Neural progenitor cell (in vitro differentiated cells): ENCODE results near the gene TUBB4B. TPM values are rescaled to one million over a fixed set of nuclear protein-coding genes. Genes with fewer than 3 reads are reported as not detected.

Experiments used
- DNase-seq: peaks from one replicate; pipeline ENCODE4 v3.0.0-alpha.2; 2016; ENCODE audit warnings: low spot score
- H2AFZ ChIP-seq: fragments of 200-600 bp; sonication (generic); replicated peaks from 2 replicates; pipeline ENCODE4 v1.6.1; 2016; ENCODE audit warnings: antibody characterized with exemption
- H3F3A ChIP-seq: fragments of 200-600 bp; sonication (generic); 2 replicates; pipeline ENCODE4 v1.6.1; 2016; ENCODE audit warnings: antibody characterized with exemption, low read depth
- H3K27ac ChIP-seq: fragments of 200-600 bp; sonication (generic); 2 replicates; pipeline ENCODE4 v1.5.1; 2016; ENCODE audit warnings: mild to moderate bottlenecking
- H3K27me3 ChIP-seq: fragments of 200-600 bp; sonication (generic); 2 replicates; pipeline ENCODE4 v1.6.1; 2016; ENCODE audit warnings: mild to moderate bottlenecking, moderate library complexity
- H3K36me3 ChIP-seq: fragments of 200-600 bp; sonication (generic); 2 replicates; pipeline ENCODE4 v1.5.1; 2016
- H3K4me1 ChIP-seq: fragments of 200-600 bp; sonication (generic); 2 replicates; pipeline ENCODE4 v1.6.1; 2016; ENCODE audit warnings: mixed run types
- H3K4me2 ChIP-seq: fragments of 200-600 bp; sonication (generic); 2 replicates; pipeline ENCODE4 v1.6.1; 2016
- H3K4me3 ChIP-seq: fragments of 200-600 bp; sonication (generic); 2 replicates; pipeline ENCODE4 v1.5.1; 2016
- H3K79me2 ChIP-seq: fragments of 200-600 bp; sonication (generic); 2 replicates; pipeline ENCODE4 v1.6.1; 2016; ENCODE audit warnings: low read depth
- H3K9ac ChIP-seq: fragments of 200-600 bp; sonication (generic); 2 replicates; pipeline ENCODE4 v1.6.1; 2016
- H3K9me3 ChIP-seq: fragments of 200-600 bp; sonication (generic); 2 replicates; pipeline ENCODE4 v1.5.1; 2016; ENCODE audit warnings: low read depth
- H4K20me1 ChIP-seq: fragments of 200-600 bp; sonication (generic); 2 replicates; pipeline ENCODE4 v1.6.1; 2016; ENCODE audit warnings: low read depth
- H3K27ac Mint-ChIP-seq: 3 replicates; pipeline ENCODE4 v1.8.0; 2021; ENCODE audit warnings: mixed read lengths
- H3K27me3 Mint-ChIP-seq: 2 replicates; pipeline ENCODE4 v1.8.0; 2022; ENCODE audit warnings: low read depth, mild to moderate bottlenecking, inconsistent platforms, moderate library complexity, mixed read lengths; ENCODE audit not compliant: insufficient read depth
- H3K36me3 Mint-ChIP-seq: 3 replicates; pipeline ENCODE4 v1.8.0; 2021; ENCODE audit warnings: mixed read lengths
- H3K4me1 Mint-ChIP-seq: 3 replicates; pipeline ENCODE4 v1.8.0; 2021; ENCODE audit warnings: mixed read lengths
- H3K4me3 Mint-ChIP-seq: 3 replicates; pipeline ENCODE4 v1.8.0; 2021; ENCODE audit warnings: mild to moderate bottlenecking, moderate library complexity, mixed read lengths
- H3K9me3 Mint-ChIP-seq: 3 replicates; pipeline ENCODE4 v1.8.0; 2020; ENCODE audit warnings: mixed read lengths
- EZH2 ChIP-seq: fragments of 200-600 bp; sonication (generic); IDR thresholded peaks from 2 replicates; pipeline ENCODE4 v1.6.1; 2017; ENCODE audit warnings: antibody characterized with exemption, mild to moderate bottlenecking, moderate library complexity
- EZH2phosphoT487 ChIP-seq: fragments of 200-600 bp; sonication (generic); IDR thresholded peaks from 2 replicates; pipeline ENCODE4 v1.6.1; 2017; ENCODE audit warnings: antibody characterized with exemption
- total RNA-seq: library from RNA; depleted of rRNA; stranded (reverse); fragments of >200 nt; gene quantifications from 2 replicates; pipeline ENCODE4 v1.2.3, GENCODE V29; 2015; ENCODE audit warnings: low replicate concordance
- TF ChIP-seq, protein P1 (sequence below): fragments of 200-600 bp; sonication (generic); IDR thresholded peaks from 2 replicates; pipeline ENCODE4 v1.5.1; 2017; ENCODE audit warnings: antibody characterized with exemption, mild to moderate bottlenecking

Gene TUBB4B
- total RNA-seq, 1 donor from 2014 or later: 183 TPM

GRCh38 chr9:137255448-137256114 lies 14.5 kb downstream of the TUBB4B start:
- Histone ChIP-seq H3F3A (peaks cover 12% of the 10 kb centered on the region), H3K36me3 (no peaks in the 10 kb centered on the region), H3K27me3 (peaks cover 6% of the 10 kb centered on the region), H3K9ac (peak overlapping the region; percentile 94), H3K4me2 (peak overlapping the region; percentile 99), H3K4me3 (peak overlapping the region; percentile 99), H4K20me1 (peaks cover 19% of the 10 kb centered on the region), H3K4me1 (peaks cover 31% of the 10 kb centered on the region), H3K9me3 (no peaks in the 10 kb centered on the region), H2AFZ (peak overlapping the region; percentile 83), H3K79me2 (peaks cover 20% of the 10 kb centered on the region), H3K27ac (peak overlapping the region; percentile 9)
- H3K9me3 Mint-ChIP-seq: no peaks in the 10 kb centered on the region
- TF ChIP-seq EZH2 (no peak), EZH2phosphoT487 (no peak)
- TF ChIP-seq, protein P1, sequence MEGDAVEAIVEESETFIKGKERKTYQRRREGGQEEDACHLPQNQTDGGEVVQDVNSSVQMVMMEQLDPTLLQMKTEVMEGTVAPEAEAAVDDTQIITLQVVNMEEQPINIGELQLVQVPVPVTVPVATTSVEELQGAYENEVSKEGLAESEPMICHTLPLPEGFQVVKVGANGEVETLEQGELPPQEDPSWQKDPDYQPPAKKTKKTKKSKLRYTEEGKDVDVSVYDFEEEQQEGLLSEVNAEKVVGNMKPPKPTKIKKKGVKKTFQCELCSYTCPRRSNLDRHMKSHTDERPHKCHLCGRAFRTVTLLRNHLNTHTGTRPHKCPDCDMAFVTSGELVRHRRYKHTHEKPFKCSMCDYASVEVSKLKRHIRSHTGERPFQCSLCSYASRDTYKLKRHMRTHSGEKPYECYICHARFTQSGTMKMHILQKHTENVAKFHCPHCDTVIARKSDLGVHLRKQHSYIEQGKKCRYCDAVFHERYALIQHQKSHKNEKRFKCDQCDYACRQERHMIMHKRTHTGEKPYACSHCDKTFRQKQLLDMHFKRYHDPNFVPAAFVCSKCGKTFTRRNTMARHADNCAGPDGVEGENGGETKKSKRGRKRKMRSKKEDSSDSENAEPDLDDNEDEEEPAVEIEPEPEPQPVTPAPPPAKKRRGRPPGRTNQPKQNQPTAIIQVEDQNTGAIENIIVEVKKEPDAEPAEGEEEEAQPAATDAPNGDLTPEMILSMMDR: no peak
- peaks cover 9% of the 10 kb centered on the region for H3K36me3 Mint-ChIP-seq
- no peak overlapping the region for H3K27ac Mint-ChIP-seq
- H3K4me1 Mint-ChIP-seq: peaks cover 23% of the 10 kb centered on the region
- peak overlapping the region; percentile 90 for H3K4me3 Mint-ChIP-seq
- DNase-seq: no peak
- H3K27me3 Mint-ChIP-seq: peaks cover 9% of the 10 kb centered on the region

DNA sequence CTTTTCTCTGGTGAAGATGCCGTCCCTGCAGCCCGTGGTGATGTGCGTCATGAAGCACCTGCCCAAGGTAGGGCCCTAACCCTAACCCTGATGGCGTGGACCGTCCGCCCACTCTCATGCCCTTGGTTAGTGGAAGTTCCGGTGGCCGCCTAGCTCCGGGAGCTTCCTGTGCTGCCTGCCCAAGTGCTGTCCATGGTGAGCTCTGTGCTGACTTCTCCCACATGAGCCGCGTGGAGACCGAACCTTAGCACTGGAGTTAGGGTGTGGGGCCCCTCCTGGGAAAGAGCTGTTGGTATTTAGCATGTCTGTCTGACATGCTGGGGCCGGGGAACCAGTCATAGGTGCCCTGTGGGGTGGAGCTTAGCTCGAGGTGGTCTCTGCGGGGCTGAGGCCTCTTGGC lies 15.3 kb downstream of the TUBB4B start:
- Histone ChIP-seq H3K36me3 (no peaks in the 10 kb centered on the region), H2AFZ (no peak overlapping the region), H3F3A (peaks cover 18% of the 10 kb centered on the region), H4K20me1 (peaks cover 19% of the 10 kb centered on the region), H3K27me3 (peaks cover 6% of the 10 kb centered on the region), H3K4me2 (peak overlapping the region; percentile 99), H3K4me1 (peaks cover 25% of the 10 kb centered on the region), H3K9me3 (no peaks in the 10 kb centered on the region), H3K27ac (no peak overlapping the region), H3K79me2 (peaks cover 20% of the 10 kb centered on the region), H3K9ac (no peak overlapping the region), H3K4me3 (peak overlapping the region; percentile 99)
- Mint-ChIP-seq H3K36me3 (peaks cover 9% of the 10 kb centered on the region), H3K27me3 (peaks cover 9% of the 10 kb centered on the region), H3K27ac (no peak overlapping the region), H3K4me1 (peaks cover 20% of the 10 kb centered on the region), H3K4me3 (peak overlapping the region; percentile 90), H3K9me3 (no peaks in the 10 kb centered on the region)
- TF ChIP-seq EZH2phosphoT487: no peak
- TF ChIP-seq EZH2: no peak
- TF ChIP-seq, protein P1: no peak
- DNase-seq: no peak

DNA sequence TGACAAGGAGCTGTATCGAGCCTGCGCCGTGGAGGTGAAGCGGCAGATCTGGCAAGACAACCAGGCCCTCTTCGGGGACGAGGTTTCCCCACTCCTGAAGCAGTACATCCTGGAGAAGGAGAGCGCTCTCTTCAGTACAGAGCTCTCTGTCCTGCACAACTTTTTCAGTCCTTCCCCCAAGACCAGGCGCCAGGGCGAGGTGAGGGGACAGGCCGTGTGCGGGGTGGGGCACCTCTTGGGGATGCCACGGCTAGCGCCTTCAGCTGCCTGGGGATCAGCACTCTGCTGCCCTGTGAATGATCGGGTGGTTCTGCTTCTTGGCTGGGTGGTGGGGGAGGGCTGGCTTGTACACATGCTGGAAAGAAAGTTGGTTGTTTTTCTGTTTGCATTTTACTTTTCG lies 15.8 kb downstream of the TUBB4B start:
- H3K27ac ChIP-seq: no peak overlapping the region
- no peaks in the 10 kb centered on the region for H3K36me3 ChIP-seq
- peaks cover 20% of the 10 kb centered on the region for H3K4me1 ChIP-seq
- H3K4me2 ChIP-seq: no peak overlapping the region
- peaks cover 21% of the 10 kb centered on the region for H3K4me1 Mint-ChIP-seq
- TF ChIP-seq EZH2phosphoT487 (no peak), EZH2 (no peak)
- TF ChIP-seq, protein P1: no peak
- H3K27me3 ChIP-seq: peaks cover 6% of the 10 kb centered on the region
- no peak for DNase-seq
- H3K27me3 Mint-ChIP-seq: peaks cover 9% of the 10 kb centered on the region
- no peak overlapping the region for H3K27ac Mint-ChIP-seq
- no peaks in the 10 kb centered on the region for H3K9me3 ChIP-seq
- peaks cover 19% of the 10 kb centered on the region for H4K20me1 ChIP-seq
- no peak overlapping the region for H3K9ac ChIP-seq
- peaks cover 14% of the 10 kb centered on the region for H3K36me3 Mint-ChIP-seq
- H3K4me3 ChIP-seq: no peak overlapping the region
- no peak overlapping the region for H2AFZ ChIP-seq
- H3K9me3 Mint-ChIP-seq: peaks cover 3% of the 10 kb centered on the region
- H3K79me2 ChIP-seq: peaks cover 20% of the 10 kb centered on the region
- H3F3A ChIP-seq: peaks cover 23% of the 10 kb centered on the region
- peak overlapping the region; percentile 90 for H3K4me3 Mint-ChIP-seq
